ENCODE measurements around the gene NUMBL. TPM values are rescaled to one million over a fixed set of nuclear protein-coding genes. Genes with fewer than 3 reads are reported as not detected.
A peak's percentile ranks its signal among the peaks of the same experiment; 100 is the strongest.

NUMBL gene
- total RNA-seq, 1 donor from 2014 or later, result 20.6 TPM

DNA sequence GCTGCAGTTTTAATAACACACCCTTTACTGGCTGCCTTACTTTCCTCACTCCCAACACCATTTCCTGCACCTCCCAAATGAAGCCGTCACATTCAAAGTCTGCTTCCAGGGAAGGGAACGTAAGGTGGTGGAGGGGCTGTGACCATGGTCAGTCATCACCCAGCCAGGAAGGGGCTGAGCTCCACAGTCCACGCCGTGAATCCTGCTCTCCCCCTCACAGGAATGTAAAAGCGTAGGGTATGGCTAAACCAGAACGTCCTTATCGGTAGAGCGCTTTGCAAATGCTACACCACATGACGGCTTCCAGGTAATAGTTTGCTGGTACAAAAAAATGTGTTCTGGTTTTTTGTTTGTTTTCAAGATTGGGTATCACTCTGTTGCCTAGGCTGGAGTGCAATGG, 7.0 kb downstream of the NUMBL start:
- Mint-ChIP-seq H3K27me3 (ENCODE audit: insufficient read depth) (no peaks in the 10 kb centered on the region), H3K36me3 (ENCODE audit: low read depth) (peaks cover 24% of the 10 kb centered on the region), H3K27ac (no peak overlapping the region), H3K4me1 (ENCODE audit: low read depth) (no peaks in the 10 kb centered on the region), H3K4me3 (no peak overlapping the region), H3K9me3 (no peaks in the 10 kb centered on the region)
- no peak for DNase-seq (ENCODE audit: low spot score)
- intact Hi-C loops (cut with micrococcal nuclease), result no loop called here

DNA sequence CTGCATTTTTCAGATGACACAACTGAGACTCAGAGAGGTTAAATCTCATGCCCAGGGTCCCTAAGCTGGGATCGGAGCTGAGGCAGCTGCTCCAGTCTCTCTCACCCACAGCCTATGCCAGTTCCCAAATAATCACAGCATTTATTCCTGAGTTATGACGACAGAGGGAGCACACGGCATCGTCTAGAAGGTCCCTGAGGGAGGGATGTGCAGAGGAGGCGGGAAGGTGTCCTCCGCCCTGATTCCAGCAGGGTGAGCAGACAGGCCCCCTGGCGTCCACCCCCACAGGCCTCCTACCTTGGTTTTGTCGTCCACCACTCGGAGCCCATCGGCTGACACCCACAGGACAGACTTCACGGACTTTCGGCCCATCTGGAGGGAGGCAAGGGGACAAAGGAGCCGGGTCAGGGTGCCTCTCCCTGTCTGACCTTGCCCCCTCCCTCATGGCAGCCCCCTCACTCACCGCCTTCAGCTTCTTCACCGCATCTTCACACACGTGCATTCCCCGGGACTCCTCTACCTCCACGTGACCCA, 8.0 kb downstream of the NUMBL start:
- no peaks in the 10 kb centered on the region for H3K4me1 Mint-ChIP-seq (ENCODE audit: low read depth)
- peaks cover 27% of the 10 kb centered on the region for H3K36me3 Mint-ChIP-seq (ENCODE audit: low read depth)
- intact Hi-C loops (cut with micrococcal nuclease), result no loop called here
- no peak for DNase-seq (ENCODE audit: low spot score)
- H3K9me3 Mint-ChIP-seq, result no peaks in the 10 kb centered on the region
- no peak overlapping the region for H3K4me3 Mint-ChIP-seq
- H3K27me3 Mint-ChIP-seq (ENCODE audit: insufficient read depth), result no peaks in the 10 kb centered on the region
- no peak overlapping the region for H3K27ac Mint-ChIP-seq

DNA sequence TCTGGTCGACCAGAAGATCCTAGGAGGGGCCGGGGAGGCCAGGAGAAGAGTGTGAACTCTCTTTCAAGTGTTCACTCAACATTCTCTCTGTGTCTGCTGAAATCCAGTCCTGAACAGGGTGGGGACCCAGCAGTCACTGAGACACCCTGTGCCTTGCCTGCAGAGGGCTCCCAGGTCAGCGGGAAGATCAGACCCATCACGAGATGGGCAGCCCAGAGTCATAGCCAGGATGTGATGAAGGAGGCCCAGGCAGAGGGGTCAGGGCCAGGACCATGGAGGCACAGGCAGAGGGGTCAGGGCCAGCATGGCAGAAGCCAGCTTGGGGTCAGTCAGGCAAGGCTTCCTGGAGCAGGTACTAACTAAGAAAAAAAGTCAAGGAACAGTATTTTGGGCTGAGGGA, 9.4 kb downstream of the NUMBL start:
- no peak overlapping the region for H3K4me3 Mint-ChIP-seq
- H3K27ac Mint-ChIP-seq, result no peak overlapping the region
- intact Hi-C loops (cut with micrococcal nuclease), result no loop called here
- H3K4me1 Mint-ChIP-seq (ENCODE audit: low read depth), result no peaks in the 10 kb centered on the region
- peaks cover 25% of the 10 kb centered on the region for H3K36me3 Mint-ChIP-seq (ENCODE audit: low read depth)
- H3K9me3 Mint-ChIP-seq, result no peaks in the 10 kb centered on the region
- DNase-seq (ENCODE audit: low spot score), result no peak
- H3K27me3 Mint-ChIP-seq (ENCODE audit: insufficient read depth), result no peaks in the 10 kb centered on the region

DNA sequence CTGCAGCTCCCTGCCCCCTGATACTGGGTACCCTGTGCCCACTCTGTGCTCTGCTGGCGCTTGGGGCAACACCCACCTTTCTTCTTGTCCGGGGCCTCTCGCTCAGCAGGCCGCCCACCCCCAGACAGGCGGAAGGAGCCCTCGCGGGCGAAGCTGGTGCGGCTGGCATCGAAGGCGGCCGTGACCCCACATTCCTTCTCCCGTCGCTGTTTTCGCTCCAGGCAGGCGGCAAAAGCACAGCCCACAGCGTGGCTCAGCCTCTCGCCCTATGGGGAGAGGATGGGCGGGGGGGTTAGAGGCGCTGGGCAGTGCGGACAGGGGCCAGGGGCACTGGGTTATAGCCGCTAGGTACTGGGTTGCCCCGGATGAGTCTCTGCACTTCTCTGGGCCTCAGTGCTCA, 13.3 kb downstream of the NUMBL start:
- Mint-ChIP-seq H3K27me3 (ENCODE audit: insufficient read depth) (no peaks in the 10 kb centered on the region), H3K9me3 (no peaks in the 10 kb centered on the region), H3K4me3 (no peak overlapping the region), H3K36me3 (ENCODE audit: low read depth) (peaks cover 13% of the 10 kb centered on the region), H3K27ac (no peak overlapping the region), H3K4me1 (ENCODE audit: low read depth) (no peaks in the 10 kb centered on the region)
- intact Hi-C loops (cut with micrococcal nuclease), result no loop called here
- DNase-seq (ENCODE audit: low spot score), result no peak

DNA sequence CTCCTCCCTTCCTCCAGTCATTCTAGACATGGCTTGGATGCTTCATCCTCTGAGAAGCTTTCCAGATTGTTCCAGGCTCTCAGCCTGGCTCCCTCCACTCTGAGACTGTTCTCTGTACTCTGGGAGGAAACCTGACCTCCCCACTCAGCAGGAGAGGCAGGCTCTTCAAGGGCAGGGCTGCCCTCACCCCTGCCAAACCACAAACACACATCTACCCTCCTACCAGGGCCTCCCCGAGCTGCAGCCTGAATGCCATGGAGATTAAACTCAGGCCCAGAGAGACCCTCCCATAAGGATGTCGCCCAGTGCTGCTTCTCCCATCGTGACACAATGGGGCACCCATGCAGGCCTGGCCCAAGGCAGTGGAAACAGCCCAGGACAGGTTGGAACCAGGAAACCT, 16.2 kb downstream of the NUMBL start:
- intact Hi-C loops (cut with micrococcal nuclease), result no loop called here
- Mint-ChIP-seq H3K4me3 (no peak overlapping the region), H3K27ac (peak overlapping the region; percentile 41), H3K36me3 (ENCODE audit: low read depth) (peaks cover 20% of the 10 kb centered on the region), H3K9me3 (peaks cover 4% of the 10 kb centered on the region), H3K27me3 (ENCODE audit: insufficient read depth) (no peaks in the 10 kb centered on the region), H3K4me1 (ENCODE audit: low read depth) (no peaks in the 10 kb centered on the region)
- no peak for DNase-seq (ENCODE audit: low spot score)

DNA sequence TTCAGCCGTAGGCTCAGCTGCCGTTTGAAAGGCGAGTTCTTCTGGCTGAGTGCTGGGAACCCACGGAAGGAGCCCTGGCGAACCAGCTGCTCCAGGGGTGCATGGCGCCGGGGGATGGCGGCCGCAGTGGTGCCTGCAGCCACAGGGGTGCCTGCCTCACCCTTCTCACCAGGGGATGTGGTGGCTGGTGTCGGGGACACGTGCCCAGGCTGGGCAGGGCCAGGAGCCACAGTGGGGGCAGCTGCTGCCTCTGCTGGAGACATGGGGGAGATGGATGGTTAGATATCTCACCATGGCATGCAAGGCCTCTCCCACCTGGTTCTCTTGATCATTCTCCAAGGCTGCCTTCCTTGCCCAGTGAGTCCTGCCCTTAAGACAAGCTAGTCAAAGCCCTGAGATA, 17.1 kb downstream of the NUMBL start:
- H3K4me3 Mint-ChIP-seq, result no peak overlapping the region

DNA sequence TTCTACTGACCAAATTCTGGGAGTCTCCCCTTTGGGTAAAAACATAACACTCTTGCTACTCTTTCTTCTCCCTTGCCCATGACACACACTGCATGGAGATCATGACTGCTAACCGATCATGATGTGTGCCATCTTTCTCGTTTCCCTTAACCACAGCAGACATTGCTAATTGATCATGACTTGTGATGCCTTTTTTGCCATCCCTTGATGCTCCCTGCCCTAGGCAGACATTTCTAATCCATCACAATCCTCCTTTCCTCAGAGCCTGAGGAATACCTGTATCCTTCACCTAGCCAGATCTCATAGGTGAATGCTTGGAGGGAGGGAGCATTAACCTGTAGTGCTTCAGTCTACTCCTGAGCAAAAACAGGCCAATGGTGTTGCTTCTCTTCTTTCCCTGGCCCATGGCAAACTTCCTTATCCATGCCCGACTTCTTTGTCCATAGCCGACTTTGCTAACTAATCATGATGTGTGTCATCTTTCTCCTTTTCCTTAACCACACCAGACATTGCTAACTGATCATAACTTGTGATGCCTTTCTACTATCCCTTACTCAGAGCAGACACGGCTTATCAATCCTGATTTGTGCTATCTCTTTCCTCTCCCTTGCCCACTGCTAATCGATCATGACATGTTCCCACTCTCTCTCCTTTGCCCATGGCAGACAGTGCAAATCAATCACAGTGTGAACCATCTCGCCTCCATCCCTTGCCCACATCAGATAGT, 17.7 kb downstream of the NUMBL start:
- no peak overlapping the region for H3K4me3 Mint-ChIP-seq
- no peak overlapping the region for H3K27ac Mint-ChIP-seq
- peaks cover 26% of the 10 kb centered on the region for H3K36me3 Mint-ChIP-seq (ENCODE audit: low read depth)
- H3K9me3 Mint-ChIP-seq, result peaks cover 4% of the 10 kb centered on the region
- no peak for DNase-seq (ENCODE audit: low spot score)
- intact Hi-C loops (cut with micrococcal nuclease), result no loop called here
- H3K27me3 Mint-ChIP-seq (ENCODE audit: insufficient read depth), result no peaks in the 10 kb centered on the region
- no peaks in the 10 kb centered on the region for H3K4me1 Mint-ChIP-seq (ENCODE audit: low read depth)

More for the DNA sequence above, 17.1 kb downstream of the NUMBL start:
- peaks cover 27% of the 10 kb centered on the region for H3K36me3 Mint-ChIP-seq (ENCODE audit: low read depth)
- H3K9me3 Mint-ChIP-seq, result peaks cover 4% of the 10 kb centered on the region
- no peaks in the 10 kb centered on the region for H3K4me1 Mint-ChIP-seq (ENCODE audit: low read depth)
- H3K27me3 Mint-ChIP-seq (ENCODE audit: insufficient read depth), result no peaks in the 10 kb centered on the region
- no peak for DNase-seq (ENCODE audit: low spot score)
- no peak overlapping the region for H3K27ac Mint-ChIP-seq
- intact Hi-C loops (cut with micrococcal nuclease), result no loop called here

DNA sequence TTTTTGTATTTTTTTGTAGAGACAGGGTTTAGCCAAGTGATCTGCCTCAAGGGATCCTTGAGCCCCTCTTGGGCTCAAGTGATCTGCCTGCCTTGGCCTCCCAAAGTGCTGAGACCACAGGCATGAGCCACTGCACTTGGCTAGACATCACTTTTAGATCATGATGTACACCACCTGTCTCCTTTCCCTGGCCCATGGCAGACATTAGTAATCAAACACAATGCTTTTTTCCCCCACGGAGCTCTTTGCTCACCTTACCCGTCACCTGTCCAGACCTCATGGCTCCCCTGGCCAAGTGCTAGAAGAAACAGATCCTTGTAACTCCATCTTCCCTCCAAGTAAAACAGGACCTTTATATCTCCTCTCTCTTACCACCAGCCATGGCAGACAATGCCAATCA, 18.4 kb downstream of the NUMBL start:
- DNase-seq (ENCODE audit: low spot score), result no peak
- Mint-ChIP-seq H3K36me3 (ENCODE audit: low read depth) (peaks cover 24% of the 10 kb centered on the region), H3K9me3 (peaks cover 4% of the 10 kb centered on the region), H3K4me3 (no peak overlapping the region), H3K27me3 (ENCODE audit: insufficient read depth) (no peaks in the 10 kb centered on the region), H3K4me1 (ENCODE audit: low read depth) (peaks cover under 1% of the 10 kb centered on the region), H3K27ac (no peak overlapping the region)
- intact Hi-C loops (cut with micrococcal nuclease), result no loop called here

DNA sequence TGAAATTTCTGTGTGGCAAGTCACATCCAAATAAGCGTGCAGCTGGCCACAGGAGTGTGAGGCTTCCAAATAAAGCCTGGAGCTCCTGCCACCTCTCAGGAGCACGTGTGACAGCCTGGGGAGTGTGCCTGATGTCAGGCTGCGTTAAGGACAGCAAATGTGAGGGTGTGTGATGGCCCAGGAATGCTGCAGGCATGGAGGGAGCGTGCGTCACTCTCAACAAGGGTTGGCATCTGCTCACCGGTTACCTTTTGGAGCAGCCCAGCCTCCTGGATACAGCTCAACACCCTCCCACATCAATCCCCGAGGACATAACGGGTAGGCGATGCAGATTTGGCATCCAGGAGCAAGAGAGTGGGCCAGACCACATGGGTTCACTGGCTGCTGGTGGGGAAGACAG, 19.0 kb downstream of the NUMBL start:
- no peak for DNase-seq (ENCODE audit: low spot score)
- H3K27ac Mint-ChIP-seq, result no peak overlapping the region
- no peak overlapping the region for H3K4me3 Mint-ChIP-seq
- H3K4me1 Mint-ChIP-seq (ENCODE audit: low read depth), result peaks cover 6% of the 10 kb centered on the region
- peaks cover 28% of the 10 kb centered on the region for H3K36me3 Mint-ChIP-seq (ENCODE audit: low read depth)
- peaks cover 4% of the 10 kb centered on the region for H3K9me3 Mint-ChIP-seq
- intact Hi-C loops (cut with micrococcal nuclease), result no loop called here
- H3K27me3 Mint-ChIP-seq (ENCODE audit: insufficient read depth), result no peaks in the 10 kb centered on the region

DNA sequence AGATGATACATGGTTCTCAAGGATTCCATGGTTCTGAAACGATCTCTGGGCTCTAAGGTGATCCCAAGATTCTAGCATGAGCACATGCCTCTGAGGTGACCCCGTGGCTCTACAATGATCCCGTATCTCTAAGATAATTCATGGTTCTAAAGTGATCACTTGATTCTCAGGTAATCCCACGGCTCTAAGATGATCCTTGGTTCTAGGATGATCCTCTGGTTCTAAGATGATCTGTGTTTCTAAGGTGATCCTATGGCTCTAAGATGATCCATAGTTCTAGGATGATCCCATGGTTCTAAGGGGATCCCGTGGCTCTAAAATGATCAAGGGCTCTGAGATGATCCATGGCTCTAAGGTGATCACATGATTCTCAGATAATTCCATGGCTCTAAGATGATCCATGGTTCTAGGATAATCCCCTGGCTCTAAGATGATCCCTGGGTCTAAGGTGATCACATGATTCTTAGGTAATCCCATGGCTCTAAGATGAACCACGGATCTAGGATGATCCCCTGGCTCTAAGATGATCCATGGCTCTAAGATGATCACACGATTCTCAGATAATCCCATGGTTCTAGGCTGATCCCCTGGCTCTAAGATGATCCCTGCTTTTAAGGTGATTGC, 21.3 kb downstream of the NUMBL start:
- H3K27me3 Mint-ChIP-seq (ENCODE audit: insufficient read depth), result no peaks in the 10 kb centered on the region
- peaks cover 4% of the 10 kb centered on the region for H3K9me3 Mint-ChIP-seq
- intact Hi-C loops (cut with micrococcal nuclease), result no loop called here
- peaks cover 10% of the 10 kb centered on the region for H3K4me1 Mint-ChIP-seq (ENCODE audit: low read depth)
- H3K36me3 Mint-ChIP-seq (ENCODE audit: low read depth), result peaks cover 26% of the 10 kb centered on the region
- H3K27ac Mint-ChIP-seq, result no peak overlapping the region
- no peak for DNase-seq (ENCODE audit: low spot score)
- no peak overlapping the region for H3K4me3 Mint-ChIP-seq

DNA sequence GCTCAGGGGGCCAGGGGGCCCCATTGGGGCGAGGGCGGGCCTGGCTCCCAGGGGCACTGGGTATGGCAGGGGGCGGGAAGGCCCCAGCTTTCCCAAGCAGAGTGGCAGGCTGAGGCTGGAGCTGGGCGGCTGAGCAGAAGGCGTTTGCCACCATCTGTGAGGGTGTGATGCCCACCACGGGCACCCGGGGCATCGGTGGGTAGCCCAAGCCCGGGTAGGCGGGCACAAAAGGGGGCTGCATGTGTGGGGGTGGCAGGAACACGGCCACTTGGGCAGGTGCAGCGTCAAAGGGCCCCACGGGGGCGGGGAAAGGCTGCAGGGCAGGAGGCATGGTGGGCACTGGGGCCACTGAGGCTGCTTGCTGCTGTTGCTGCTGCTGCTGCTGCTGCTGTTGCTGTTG, 22.8 kb downstream of the NUMBL start:
- intact Hi-C loops (cut with micrococcal nuclease), result no loop called here
- H3K27me3 Mint-ChIP-seq (ENCODE audit: insufficient read depth), result peaks cover 2% of the 10 kb centered on the region
- no peak overlapping the region for H3K27ac Mint-ChIP-seq
- peaks cover 20% of the 10 kb centered on the region for H3K4me1 Mint-ChIP-seq (ENCODE audit: low read depth)
- H3K9me3 Mint-ChIP-seq, result peaks cover 4% of the 10 kb centered on the region
- H3K4me3 Mint-ChIP-seq, result no peak overlapping the region
- no peak for DNase-seq (ENCODE audit: low spot score)
- H3K36me3 Mint-ChIP-seq (ENCODE audit: low read depth), result peaks cover 26% of the 10 kb centered on the region

DNA sequence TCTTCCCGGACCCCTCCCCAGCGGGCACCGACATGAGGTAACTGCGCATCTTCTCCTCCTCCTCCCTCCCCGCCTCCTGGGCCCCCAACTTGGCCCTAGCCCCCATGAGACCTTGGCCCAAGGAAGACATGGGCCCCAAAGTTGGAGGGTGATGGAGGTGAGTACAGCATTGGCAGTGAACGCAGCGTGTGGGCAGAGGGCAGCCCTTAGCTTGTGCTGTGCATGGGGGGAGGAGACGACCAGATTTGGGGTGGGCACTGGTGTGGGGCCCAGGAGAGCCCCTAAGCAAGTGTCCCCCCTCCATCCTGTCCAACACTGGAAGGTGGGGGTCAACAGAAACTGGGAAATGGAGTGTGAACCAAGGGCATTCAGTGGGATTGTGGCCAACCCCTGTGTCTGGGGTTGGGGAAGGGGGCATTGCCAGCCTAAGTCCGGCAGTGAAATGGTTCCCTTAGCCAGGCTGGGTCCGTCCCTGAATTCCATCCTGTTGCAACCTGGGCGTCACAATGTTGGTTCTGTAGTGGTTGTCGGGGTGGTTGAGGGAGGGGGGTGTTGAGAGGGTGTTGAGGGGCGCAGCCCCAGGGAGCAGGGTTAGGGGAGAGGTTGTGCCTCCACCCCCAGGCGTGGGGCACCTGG, 23.5 kb downstream of the NUMBL start:
- peaks cover 4% of the 10 kb centered on the region for H3K9me3 Mint-ChIP-seq
- peaks cover 2% of the 10 kb centered on the region for H3K27me3 Mint-ChIP-seq (ENCODE audit: insufficient read depth)
- intact Hi-C loops (cut with micrococcal nuclease), result no loop called here
- DNase-seq (ENCODE audit: low spot score), result no peak
- no peak overlapping the region for H3K4me3 Mint-ChIP-seq
- peaks cover 20% of the 10 kb centered on the region for H3K4me1 Mint-ChIP-seq (ENCODE audit: low read depth)
- H3K36me3 Mint-ChIP-seq (ENCODE audit: low read depth), result peaks cover 26% of the 10 kb centered on the region
- no peak overlapping the region for H3K27ac Mint-ChIP-seq

Measured in activated T-helper 1 cell treated with anti-CD3 and anti-CD28 coated beads, Interleukin-12 subunit alpha, Interleukin-12 subunit beta, Interleukin-2, Interleukin-4 antibody, amounts not matched to agents 30 ng/mL and 10 ng/mL and 1 ng/mL, durations not matched to agents 14 hours and 24 hours and 36 hours (primary cell).